ENCODE data around the gene SMIM1.

The SMIM1 gene

DNA sequence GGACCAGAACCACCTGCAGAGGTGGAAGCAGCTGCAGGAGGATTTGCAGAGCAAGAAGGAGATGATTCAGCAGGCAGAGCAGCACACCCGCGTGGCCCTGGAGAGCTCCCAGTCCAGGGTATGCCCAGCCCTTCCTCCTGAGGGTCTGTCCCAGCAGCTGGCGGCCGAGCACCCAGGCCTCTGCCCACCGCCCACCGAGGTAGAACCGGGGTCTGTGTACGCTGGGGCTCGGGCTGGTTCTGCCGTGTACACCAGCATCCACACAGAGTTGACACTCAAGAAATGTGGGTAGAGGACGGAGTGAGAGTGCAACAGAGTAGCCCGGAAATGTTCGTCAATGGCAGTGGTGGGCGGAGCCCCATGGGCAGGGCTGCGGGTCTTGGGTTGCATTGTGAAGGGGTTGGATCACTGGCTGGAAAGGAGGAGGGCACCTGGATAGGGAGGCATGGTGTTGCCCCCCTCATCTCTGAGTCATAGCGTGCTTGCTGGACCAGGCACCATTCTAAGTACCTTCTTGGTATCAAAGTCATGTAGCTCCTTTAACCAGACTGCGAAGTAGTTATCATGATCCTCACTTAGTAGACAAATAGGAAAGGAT is 5.1 kb upstream of the SMIM1 start:
- no peak overlapping the region for H3K4me3 ChIP-seq (ENCODE audit: low read depth, low read length)
- CTCF ChIA-PET, result interaction anchor here (1.9 kb wide), 1 partner anchor 43 kb away, joined by 5 read pairs; no protein-coding TSS in a partner anchor
- DNase-seq (ENCODE audit: low read depth, low spot score), result no peak
- POLR2A ChIA-PET, result no interaction called here
- TF ChIP-seq, protein P1, sequence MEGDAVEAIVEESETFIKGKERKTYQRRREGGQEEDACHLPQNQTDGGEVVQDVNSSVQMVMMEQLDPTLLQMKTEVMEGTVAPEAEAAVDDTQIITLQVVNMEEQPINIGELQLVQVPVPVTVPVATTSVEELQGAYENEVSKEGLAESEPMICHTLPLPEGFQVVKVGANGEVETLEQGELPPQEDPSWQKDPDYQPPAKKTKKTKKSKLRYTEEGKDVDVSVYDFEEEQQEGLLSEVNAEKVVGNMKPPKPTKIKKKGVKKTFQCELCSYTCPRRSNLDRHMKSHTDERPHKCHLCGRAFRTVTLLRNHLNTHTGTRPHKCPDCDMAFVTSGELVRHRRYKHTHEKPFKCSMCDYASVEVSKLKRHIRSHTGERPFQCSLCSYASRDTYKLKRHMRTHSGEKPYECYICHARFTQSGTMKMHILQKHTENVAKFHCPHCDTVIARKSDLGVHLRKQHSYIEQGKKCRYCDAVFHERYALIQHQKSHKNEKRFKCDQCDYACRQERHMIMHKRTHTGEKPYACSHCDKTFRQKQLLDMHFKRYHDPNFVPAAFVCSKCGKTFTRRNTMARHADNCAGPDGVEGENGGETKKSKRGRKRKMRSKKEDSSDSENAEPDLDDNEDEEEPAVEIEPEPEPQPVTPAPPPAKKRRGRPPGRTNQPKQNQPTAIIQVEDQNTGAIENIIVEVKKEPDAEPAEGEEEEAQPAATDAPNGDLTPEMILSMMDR (IDR thresholded peaks at IDR 0.05; ENCODE audit: insufficient read depth, low read length, missing control alignments), result no peak

- POLR2A ChIA-PET, result no interaction called here
- CTCF ChIA-PET, result interaction anchor here (1.5 kb wide), 1 partner anchor 44 kb away, joined by 5 read pairs; no protein-coding TSS in a partner anchor
These were observed 3.6 kb upstream of the SMIM1 start for GRCh38 chr1:3768811-3769390.

DNA sequence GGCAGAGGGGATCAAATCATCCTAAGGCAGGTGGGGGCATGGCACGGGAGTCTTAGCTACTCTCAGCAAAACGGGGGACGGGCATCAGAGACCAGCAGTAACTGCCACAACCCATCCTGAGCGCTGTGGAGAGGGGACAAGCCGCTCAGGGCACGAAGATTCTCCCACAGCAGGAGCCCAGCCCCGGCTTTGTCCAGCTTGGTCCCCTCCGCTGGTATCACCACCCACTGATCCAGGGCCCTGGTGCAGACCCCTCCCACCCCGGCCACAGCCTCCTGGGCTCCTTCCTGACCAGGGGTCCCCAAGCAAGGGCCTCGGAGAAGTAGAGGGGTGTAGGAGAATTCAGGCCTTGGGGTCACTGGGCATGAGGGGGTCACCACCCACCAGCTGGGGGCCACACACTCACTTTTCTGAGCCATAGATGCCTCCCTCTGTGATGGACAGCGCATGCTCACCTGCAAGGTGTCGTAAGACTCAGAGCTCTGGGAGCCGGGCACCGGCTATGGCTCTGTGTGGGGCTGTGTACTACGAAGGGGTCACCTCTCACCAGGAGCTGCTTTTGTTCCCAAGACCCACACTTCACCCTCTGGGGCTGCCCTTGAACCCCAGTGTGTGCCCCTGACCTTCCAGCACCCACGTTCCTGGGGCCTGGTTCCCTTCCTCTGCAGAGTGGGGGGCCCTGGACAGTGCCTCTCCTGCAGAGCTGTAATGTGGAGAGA is 2.3 kb upstream of the SMIM1 start:
- TF ChIP-seq, protein P1 (IDR thresholded peaks at IDR 0.05; ENCODE audit: insufficient read depth, low read length, missing control alignments), result no peak
- POLR2A ChIA-PET, result no interaction called here
- CTCF ChIA-PET, result interaction anchor here (1.3 to 1.5 kb wide), 3 partner anchors 9 to 75 kb away, joined by 3 to 5 read pairs (median 3); no protein-coding TSS in a partner anchor
- no peak for DNase-seq (ENCODE audit: low read depth, low spot score)
- no peak overlapping the region for H3K4me3 ChIP-seq (ENCODE audit: low read depth, low read length)

More at GRCh38 chr1:3768811-3769390, 3.6 kb upstream of the SMIM1 start:
- no peak for DNase-seq (ENCODE audit: low read depth, low spot score)
- H3K4me3 ChIP-seq (ENCODE audit: low read depth, low read length), result no peak overlapping the region
- TF ChIP-seq, protein P1 (IDR thresholded peaks at IDR 0.05; ENCODE audit: insufficient read depth, low read length, missing control alignments), result no peak

GRCh38 chr1:3771108-3772026 is 1.2 kb upstream of the SMIM1 start:
- ChIA-PET CTCF (interaction anchor here (1.0 kb wide), 1 partner anchor 152 kb away, joined by 3 read pairs; no protein-coding TSS in a partner anchor), POLR2A (no interaction called here)
- DNase-seq (ENCODE audit: low read depth, low spot score), result no peak
- TF ChIP-seq, protein P1 (IDR thresholded peaks at IDR 0.05; ENCODE audit: insufficient read depth, low read length, missing control alignments), result no peak
- peak overlapping the region; percentile 62 for H3K4me3 ChIP-seq (ENCODE audit: low read depth, low read length)

- H3K4me3 ChIP-seq (ENCODE audit: low read depth, low read length), result peak overlapping the region; percentile 62
- ChIA-PET POLR2A (no interaction called here), CTCF (interaction anchor here (1.0 kb wide), 1 partner anchor 153 kb away, joined by 3 read pairs; no protein-coding TSS in a partner anchor)
- DNase-seq (ENCODE audit: low read depth, low spot score), result no peak
- TF ChIP-seq, protein P1 (IDR thresholded peaks at IDR 0.05; ENCODE audit: insufficient read depth, low read length, missing control alignments), result no peak
These were observed 378 bp upstream of the SMIM1 start for GRCh38 chr1:3772027-3772714.
